HG03095 (cell line): Measurements from ENCODE around the gene LDLRAD4.
"Not testable (repeated sequence)": the region's sequence is repeated elsewhere in the genome, so short reads cannot be mapped to it uniquely, and the experiment has no call there.

ENCODE experiments used
- ATAC-seq: cut with Tn5 transposase; IDR thresholded peaks from one replicate; pipeline ENCODE4 v1.9.1; 2021; ENCODE audit warnings: moderate library complexity; ENCODE audit not compliant: unreplicated experiment

The LDLRAD4 gene

GRCh38 chr18:13688191-13689136, 469.9 kb downstream of the LDLRAD4 start:
- no peak for ATAC-seq

GRCh38 chr18:13690060-13690459, 471.5 kb downstream of the LDLRAD4 start:
- not testable (repeated sequence) for ATAC-seq

- ATAC-seq, result not testable (repeated sequence)
Observed at GRCh38 chr18:13695337-13695736, 476.8 kb downstream of the LDLRAD4 start.

GRCh38 chr18:13696961-13697360, 478.4 kb downstream of the LDLRAD4 start:
- no peak for ATAC-seq

- ATAC-seq, result no peak
Observed at GRCh38 chr18:13700153-13700552, 481.6 kb downstream of the LDLRAD4 start.
